Panc1 (cell line): ENCODE results near the gene TEK. TPM values are rescaled to one million over a fixed set of nuclear protein-coding genes. Genes with fewer than 3 reads are reported as not detected.

Source experiments
- ATAC-seq: fragments of 200-7000 bp; cut with Tn5 transposase; 2 replicates; pipeline ENCODE4 v1.9.1; 2020; ENCODE audit warnings: mild to moderate bottlenecking, moderate library complexity
- BruUV-seq: library from RNA; stranded (reverse); fragments of 400-500 nt; replicated peaks from 2 replicates; lab custom pipeline; 2021; lab: Mats Ljungman, UMichigan
- CTCF ChIA-PET: fragments of 300-600 bp; sonication (Branson Sonifier 250); formaldehyde crosslinking; loops from one replicate; lab custom pipeline; 2022; ENCODE audit warnings: antibody characterized with exemption; lab: Charles Lee
- POLR2A ChIA-PET: fragments of 300-600 bp; sonication (Branson Sonifier 250); formaldehyde crosslinking; loops from one replicate; lab custom pipeline; 2022; ENCODE audit warnings: antibody characterized with exemption; lab: Charles Lee
- DNase-seq: peaks from one replicate; pipeline ENCODE4 v3.0.0-alpha.2; 2010; ENCODE audit warnings: low read depth, low spot score
- H3K27ac ChIP-seq: 2 replicates; pipeline ENCODE4 v1.5.1; 2011; ENCODE audit warnings: mild to moderate bottlenecking, low read length, inconsistent platforms
- H3K27me3 ChIP-seq: fragments of 200-500 bp; sonication (Bioruptor generic); 2 replicates; pipeline ENCODE4 v1.6.0; 2014; ENCODE audit warnings: low read length, inconsistent platforms; ENCODE audit not compliant: control insufficient read depth, insufficient read depth
- H3K36me3 ChIP-seq: fragments of 200-500 bp; sonication (Bioruptor generic); 2 replicates; pipeline ENCODE4 v1.5.1; 2014; ENCODE audit warnings: inconsistent platforms, mild to moderate bottlenecking, low read length, moderate library complexity; ENCODE audit not compliant: control insufficient read depth, insufficient read depth
- H3K4me1 ChIP-seq: 2 replicates; pipeline ENCODE4 v1.5.1; 2011; ENCODE audit warnings: inconsistent platforms, mild to moderate bottlenecking, low read length, moderate library complexity; ENCODE audit not compliant: control insufficient read depth, insufficient read depth
- H3K4me3 ChIP-seq, 2 experiments: 2 replicates each; pipeline ENCODE4 v1.5.1; 2011 to 2012; ENCODE audit warnings: low read depth in 2 of 2, low read length in 2 of 2, mild to moderate bottlenecking in 2 of 2, inconsistent platforms in 1 of 2, moderate library complexity in 1 of 2
- H3K9me3 ChIP-seq: fragments of 200-500 bp; sonication (Bioruptor generic); 2 replicates; pipeline ENCODE4 v1.5.1; 2014; ENCODE audit warnings: low read depth, mild to moderate bottlenecking, inconsistent platforms, low read length, moderate library complexity; ENCODE audit not compliant: control insufficient read depth, insufficient read depth
- POLR2AphosphoS5 ChIP-seq: IDR thresholded peaks from 2 replicates; pipeline ENCODE4 v1.6.1; 2012; ENCODE audit warnings: mild to moderate bottlenecking, low read depth, low read length, moderate library complexity
- SIN3A ChIP-seq: IDR thresholded peaks from 2 replicates; pipeline ENCODE4 v1.6.1; 2012; ENCODE audit warnings: low read depth, mild to moderate bottlenecking, low read length, moderate library complexity, borderline replicate concordance; ENCODE audit not compliant: insufficient read depth
- TCF7L2 ChIP-seq: IDR thresholded peaks from 2 replicates; pipeline ENCODE4 v1.6.1; 2011; ENCODE audit warnings: mild to moderate bottlenecking, low read depth, low read length, inconsistent platforms
- in situ Hi-C: cut with HindIII; loops from 2 replicates; pipeline ENCODE4 v1.10.0; 2016; ENCODE audit warnings: low sequenced_read_pairs, low pct_unique_long_range_greater_than_20kb
- intact Hi-C: fragments of 100-400 bp; cut with micrococcal nuclease; formaldehyde crosslinking; loops from one replicate; pipeline ENCODE4 v1.10.0; 2022; ENCODE audit not compliant: unreplicated experiment
- total RNA-seq: library from RNA; stranded (reverse); gene quantifications from one replicate; pipeline ENCODE4 v1.2.1, GENCODE V29; 2021; ENCODE audit not compliant: unreplicated experiment
- TF ChIP-seq, protein P1 (sequence below), 2 experiments: IDR thresholded peaks; 2 replicates each; pipeline ENCODE4 v1.6.1; 2011 to 2012; ENCODE audit warnings: low read depth in 2 of 2, control low read depth in 1 of 2, low read length in 1 of 2, mild to moderate bottlenecking in 1 of 2, moderate library complexity in 1 of 2; ENCODE audit not compliant: insufficient read depth in 1 of 2
- TF ChIP-seq, protein P2 (sequence below): fragments of 450-650 bp; IDR thresholded peaks from 2 replicates; pipeline ENCODE4 v1.5.1; 2017; ENCODE audit warnings: mild to moderate bottlenecking

Gene TEK
- total RNA-seq, 1 experiment from 2014 or later = not detected

DNA sequence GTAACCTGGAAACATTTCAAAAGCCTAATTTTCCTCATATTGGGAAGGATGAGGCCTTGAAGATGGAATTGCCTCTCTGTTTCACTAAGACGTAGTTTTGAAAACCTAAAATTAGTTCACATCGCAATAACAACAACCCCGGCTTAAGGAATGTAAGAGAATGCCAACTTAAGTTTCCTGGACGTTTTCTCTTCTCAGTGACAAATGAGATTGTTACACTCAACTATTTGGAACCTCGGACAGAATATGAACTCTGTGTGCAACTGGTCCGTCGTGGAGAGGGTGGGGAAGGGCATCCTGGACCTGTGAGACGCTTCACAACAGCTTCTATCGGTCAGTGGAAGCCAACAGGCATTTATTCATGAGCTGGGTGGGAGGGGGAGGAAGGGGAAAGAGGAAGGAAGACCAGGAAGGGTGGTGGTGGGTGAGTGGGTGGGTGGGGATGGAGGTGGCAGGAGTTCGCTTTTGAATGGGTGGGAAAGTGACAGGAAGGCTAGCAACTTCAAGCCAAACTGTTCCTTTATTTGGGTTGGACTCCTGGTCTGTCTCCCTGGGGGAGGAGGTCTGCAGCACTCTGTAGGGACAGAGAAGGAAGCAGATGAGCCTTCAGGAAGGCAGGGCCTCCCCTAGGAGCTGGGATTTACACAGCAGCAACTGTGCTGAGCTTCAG is 83.4 kb downstream of the TEK start:
- Histone ChIP-seq H3K4me1 (no peaks in the 10 kb centered on the region), H3K27me3 (no peaks in the 10 kb centered on the region), H3K36me3 (no peaks in the 10 kb centered on the region), H3K9me3 (no peaks in the 10 kb centered on the region), H3K4me3 (no peak overlapping the region), H3K27ac (no peak overlapping the region)
- BruUV-seq = no TSS peak
- TF ChIP-seq, protein P1, sequence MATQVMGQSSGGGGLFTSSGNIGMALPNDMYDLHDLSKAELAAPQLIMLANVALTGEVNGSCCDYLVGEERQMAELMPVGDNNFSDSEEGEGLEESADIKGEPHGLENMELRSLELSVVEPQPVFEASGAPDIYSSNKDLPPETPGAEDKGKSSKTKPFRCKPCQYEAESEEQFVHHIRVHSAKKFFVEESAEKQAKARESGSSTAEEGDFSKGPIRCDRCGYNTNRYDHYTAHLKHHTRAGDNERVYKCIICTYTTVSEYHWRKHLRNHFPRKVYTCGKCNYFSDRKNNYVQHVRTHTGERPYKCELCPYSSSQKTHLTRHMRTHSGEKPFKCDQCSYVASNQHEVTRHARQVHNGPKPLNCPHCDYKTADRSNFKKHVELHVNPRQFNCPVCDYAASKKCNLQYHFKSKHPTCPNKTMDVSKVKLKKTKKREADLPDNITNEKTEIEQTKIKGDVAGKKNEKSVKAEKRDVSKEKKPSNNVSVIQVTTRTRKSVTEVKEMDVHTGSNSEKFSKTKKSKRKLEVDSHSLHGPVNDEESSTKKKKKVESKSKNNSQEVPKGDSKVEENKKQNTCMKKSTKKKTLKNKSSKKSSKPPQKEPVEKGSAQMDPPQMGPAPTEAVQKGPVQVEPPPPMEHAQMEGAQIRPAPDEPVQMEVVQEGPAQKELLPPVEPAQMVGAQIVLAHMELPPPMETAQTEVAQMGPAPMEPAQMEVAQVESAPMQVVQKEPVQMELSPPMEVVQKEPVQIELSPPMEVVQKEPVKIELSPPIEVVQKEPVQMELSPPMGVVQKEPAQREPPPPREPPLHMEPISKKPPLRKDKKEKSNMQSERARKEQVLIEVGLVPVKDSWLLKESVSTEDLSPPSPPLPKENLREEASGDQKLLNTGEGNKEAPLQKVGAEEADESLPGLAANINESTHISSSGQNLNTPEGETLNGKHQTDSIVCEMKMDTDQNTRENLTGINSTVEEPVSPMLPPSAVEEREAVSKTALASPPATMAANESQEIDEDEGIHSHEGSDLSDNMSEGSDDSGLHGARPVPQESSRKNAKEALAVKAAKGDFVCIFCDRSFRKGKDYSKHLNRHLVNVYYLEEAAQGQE (IDR thresholded peaks at IDR 0.05; ENCODE audit: insufficient read depth in 1 of 2, low read depth in 2 of 2, low read length in 1 of 2) = no peak
- no peak for TF ChIP-seq SIN3A
- TF ChIP-seq, protein P2, sequence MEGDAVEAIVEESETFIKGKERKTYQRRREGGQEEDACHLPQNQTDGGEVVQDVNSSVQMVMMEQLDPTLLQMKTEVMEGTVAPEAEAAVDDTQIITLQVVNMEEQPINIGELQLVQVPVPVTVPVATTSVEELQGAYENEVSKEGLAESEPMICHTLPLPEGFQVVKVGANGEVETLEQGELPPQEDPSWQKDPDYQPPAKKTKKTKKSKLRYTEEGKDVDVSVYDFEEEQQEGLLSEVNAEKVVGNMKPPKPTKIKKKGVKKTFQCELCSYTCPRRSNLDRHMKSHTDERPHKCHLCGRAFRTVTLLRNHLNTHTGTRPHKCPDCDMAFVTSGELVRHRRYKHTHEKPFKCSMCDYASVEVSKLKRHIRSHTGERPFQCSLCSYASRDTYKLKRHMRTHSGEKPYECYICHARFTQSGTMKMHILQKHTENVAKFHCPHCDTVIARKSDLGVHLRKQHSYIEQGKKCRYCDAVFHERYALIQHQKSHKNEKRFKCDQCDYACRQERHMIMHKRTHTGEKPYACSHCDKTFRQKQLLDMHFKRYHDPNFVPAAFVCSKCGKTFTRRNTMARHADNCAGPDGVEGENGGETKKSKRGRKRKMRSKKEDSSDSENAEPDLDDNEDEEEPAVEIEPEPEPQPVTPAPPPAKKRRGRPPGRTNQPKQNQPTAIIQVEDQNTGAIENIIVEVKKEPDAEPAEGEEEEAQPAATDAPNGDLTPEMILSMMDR = no peak
- TF ChIP-seq TCF7L2 = no peak
- TF ChIP-seq POLR2AphosphoS5 = no peak
- CTCF ChIA-PET = no interaction called here
- ATAC-seq (no peak), DNase-seq (no peak)
- POLR2A ChIA-PET = no interaction called here
- intact Hi-C loops = no loop called here
- in situ Hi-C loops = no loop called here

DNA sequence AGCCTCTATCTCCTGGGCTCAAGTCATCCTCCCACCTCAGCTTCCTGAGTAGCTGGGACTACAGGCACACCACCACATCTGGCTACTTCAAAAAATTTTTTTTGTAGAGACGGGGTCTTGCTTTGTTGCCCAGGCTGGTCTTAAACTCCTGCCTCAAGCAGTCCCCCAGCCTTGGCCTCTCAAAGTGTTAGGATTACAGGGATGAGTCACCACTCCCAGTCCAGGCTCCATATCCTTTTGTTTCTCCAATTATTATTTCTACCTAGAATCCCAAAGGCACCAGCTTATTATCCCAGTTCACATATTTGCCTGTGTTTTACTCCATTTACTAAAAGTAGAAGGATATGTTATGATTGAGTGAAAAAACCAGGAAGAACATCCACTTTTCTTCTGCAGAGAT is 84.9 kb downstream of the TEK start:
- no peaks in the 10 kb centered on the region for H3K27me3 ChIP-seq
- POLR2A ChIA-PET = no interaction called here
- DNase-seq (no peak), ATAC-seq (no peak)
- BruUV-seq = no TSS peak
- TF ChIP-seq, protein P1 (IDR thresholded peaks at IDR 0.05; ENCODE audit: insufficient read depth in 1 of 2, low read depth in 2 of 2, low read length in 1 of 2) = no peak
- TF ChIP-seq SIN3A = no peak
- TF ChIP-seq, protein P2 = no peak
- no peak for TF ChIP-seq POLR2AphosphoS5
- no peak for TF ChIP-seq TCF7L2
- intact Hi-C loops (no loop called here), in situ Hi-C loops (no loop called here)
- CTCF ChIA-PET = no interaction called here
- no peaks in the 10 kb centered on the region for H3K4me1 ChIP-seq
- H3K9me3 ChIP-seq = no peaks in the 10 kb centered on the region
- no peaks in the 10 kb centered on the region for H3K36me3 ChIP-seq
- H3K4me3 ChIP-seq = no peak overlapping the region
- no peak overlapping the region for H3K27ac ChIP-seq
